ENCODE measurements around the gene ARRDC4. TPM values are rescaled to one million over a fixed set of nuclear protein-coding genes. Genes with fewer than 3 reads are reported as not detected.

The ARRDC4 gene
- polyA plus RNA-seq, 3 donors = 13.0 to 40.5 (median 19.0) TPM

DNA sequence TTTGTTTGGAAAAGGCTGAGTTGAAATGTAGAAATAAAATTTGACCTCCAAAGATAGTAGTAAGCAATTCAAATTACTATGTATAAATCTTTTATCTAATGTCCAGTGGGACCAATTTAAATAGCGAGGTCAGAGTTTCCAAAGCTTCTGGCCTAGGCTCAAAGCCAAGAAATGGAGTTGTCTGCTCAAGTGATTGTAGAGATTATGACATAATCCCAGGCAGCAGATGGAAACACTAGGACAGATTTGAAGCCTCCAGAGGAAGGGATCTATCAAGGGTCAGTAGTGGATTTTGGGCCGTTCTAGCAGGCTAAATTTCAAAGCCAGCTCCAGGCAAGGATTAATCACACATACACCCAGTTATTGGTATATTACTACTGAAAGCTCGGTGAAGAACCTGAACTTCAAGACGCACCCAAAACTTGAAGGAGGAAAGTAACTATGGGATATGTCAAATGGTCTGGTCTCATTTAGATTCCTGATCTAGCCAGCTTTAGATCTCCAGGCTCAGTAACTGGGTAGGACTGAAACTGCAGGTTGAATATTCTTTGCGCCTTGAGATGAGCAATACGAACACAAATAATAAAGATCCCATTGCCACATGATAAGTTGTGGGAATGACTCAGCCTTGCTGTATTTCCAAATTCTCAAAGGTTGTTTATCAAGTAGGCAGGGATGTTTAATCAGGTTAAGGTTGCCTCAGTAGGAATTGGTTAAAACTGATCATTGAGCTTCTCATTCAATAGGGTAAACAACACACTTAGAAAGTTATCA, 30.9 kb upstream of the ARRDC4 start:
- H3K79me2 ChIP-seq (ENCODE audit: insufficient read depth, low read length) = no peaks in the 10 kb centered on the region
- no peak overlapping the region for H3K27ac ChIP-seq (ENCODE audit: low read depth in 1 of 2, low read length in 2 of 2)
- no peak overlapping the region for H3K4me3 Mint-ChIP-seq
- intact Hi-C loops (cut with micrococcal nuclease) = loop anchor here in 1 of 2 donors (10.0 kb wide), 1 partner anchor 75 kb away; no protein-coding TSS in a partner anchor
- H3K4me1 Mint-ChIP-seq = no peaks in the 10 kb centered on the region
- H3K36me3 ChIP-seq (replicated peaks in 1 of 2; ENCODE audit: control insufficient read depth in 1 of 2, insufficient read depth in 2 of 2, low read length in 2 of 2) = no peaks in the 10 kb centered on the region
- no peak for DNase-seq
- peaks cover 0 to 7% of the 10 kb centered on the region in 2 donors for H3K9me3 ChIP-seq (replicated peaks in 1 of 2; ENCODE audit: control insufficient read depth in 1 of 2, insufficient read depth in 1 of 2, low read length in 2 of 2)
- WGBS (ENCODE audit: insufficient coverage) = no CpG with 5 or more reads among the region's 6 CpGs
- no peaks in the 10 kb centered on the region for H3K27me3 ChIP-seq (ENCODE audit: control insufficient read depth in 2 of 2, insufficient read depth in 2 of 2, low read length in 2 of 2)
- H3K9ac ChIP-seq (ENCODE audit: insufficient read depth, low read length, poor library complexity, severe bottlenecking) = no peak overlapping the region
- H3K27me3 Mint-ChIP-seq (ENCODE audit: low read depth in 3 of 3) = peaks cover 0 to 2% (median 2%) of the 10 kb centered on the region in 3 donors
- no peaks in the 10 kb centered on the region for H4K20me1 ChIP-seq (ENCODE audit: insufficient read depth, low read length)
- H3K4me1 ChIP-seq (ENCODE audit: control insufficient read depth in 1 of 2, insufficient read depth in 2 of 2, low read length in 2 of 2) = no peaks in the 10 kb centered on the region
- H3K36me3 Mint-ChIP-seq = no peaks in the 10 kb centered on the region
- H3K4me3 ChIP-seq (replicated peaks in 1 of 3; ENCODE audit: low read depth in 2 of 3, low read length in 3 of 3) = no peak overlapping the region
- no peak for TF ChIP-seq CTCF (IDR thresholded peaks at IDR 0.05)
- H3K4me2 ChIP-seq (replicated peaks; ENCODE audit: extremely low read depth, low read length, poor library complexity, severe bottlenecking) = no peak overlapping the region
- no peak overlapping the region for H2AFZ ChIP-seq (ENCODE audit: insufficient read depth, low read depth, low read length, poor library complexity, severe bottlenecking)
- H3K9me3 Mint-ChIP-seq = peaks cover 3 to 20% (median 15%) of the 10 kb centered on the region in 7 donors
- H3K27ac Mint-ChIP-seq = no peak overlapping the region

- Histone ChIP-seq H3K27me3 (ENCODE audit: control insufficient read depth in 2 of 2, insufficient read depth in 2 of 2, low read length in 2 of 2) (no peaks in the 10 kb centered on the region), H4K20me1 (ENCODE audit: insufficient read depth, low read length) (no peaks in the 10 kb centered on the region), H3K9me3 (replicated peaks in 1 of 2; ENCODE audit: control insufficient read depth in 1 of 2, insufficient read depth in 1 of 2, low read length in 2 of 2) (peaks cover 0 to 7% of the 10 kb centered on the region in 2 donors), H3K36me3 (replicated peaks in 1 of 2; ENCODE audit: control insufficient read depth in 1 of 2, insufficient read depth in 2 of 2, low read length in 2 of 2) (no peaks in the 10 kb centered on the region), H3K79me2 (ENCODE audit: insufficient read depth, low read length) (no peaks in the 10 kb centered on the region), H3K4me2 (replicated peaks; ENCODE audit: extremely low read depth, low read length, poor library complexity, severe bottlenecking) (no peak overlapping the region), H3K27ac (ENCODE audit: low read depth in 1 of 2, low read length in 2 of 2) (no peak overlapping the region), H3K9ac (ENCODE audit: insufficient read depth, low read length, poor library complexity, severe bottlenecking) (no peak overlapping the region), H3K4me1 (ENCODE audit: control insufficient read depth in 1 of 2, insufficient read depth in 2 of 2, low read length in 2 of 2) (no peaks in the 10 kb centered on the region), H3K4me3 (replicated peaks in 1 of 3; ENCODE audit: low read depth in 2 of 3, low read length in 3 of 3) (no peak overlapping the region), H2AFZ (ENCODE audit: insufficient read depth, low read depth, low read length, poor library complexity, severe bottlenecking) (no peak overlapping the region)
- Mint-ChIP-seq H3K4me1 (no peaks in the 10 kb centered on the region), H3K36me3 (no peaks in the 10 kb centered on the region), H3K9me3 (peaks cover 3 to 24% (median 14%) of the 10 kb centered on the region in 7 donors), H3K27ac (peak overlapping the region in 1 of 7 donors; percentile 35), H3K4me3 (no peak overlapping the region), H3K27me3 (ENCODE audit: low read depth in 3 of 3) (peaks cover 0 to 2% (median 2%) of the 10 kb centered on the region in 3 donors)
- no peak for DNase-seq
- no peak for TF ChIP-seq CTCF (IDR thresholded peaks at IDR 0.05)
- intact Hi-C loops (cut with micrococcal nuclease) = loop anchor here in 1 of 2 donors (10.0 kb wide), 1 partner anchor 75 kb away; no protein-coding TSS in a partner anchor
Measured at GRCh38 chr15:97930230-97930629, 30.3 kb upstream of the ARRDC4 start.
